NCI-H446 treated with DMSO at 0.1 percent for 48 hours (cell line): ENCODE data around the gene IQGAP1.
"Not testable (repeated sequence)": the region's sequence is repeated elsewhere in the genome, so short reads cannot be mapped to it uniquely, and the experiment has no call there.

Source experiments
- DNase-seq: peaks from one replicate; lab custom pipeline; 2025; lab: John Stamatoyannopoulos, UW

The IQGAP1 gene, protein sequence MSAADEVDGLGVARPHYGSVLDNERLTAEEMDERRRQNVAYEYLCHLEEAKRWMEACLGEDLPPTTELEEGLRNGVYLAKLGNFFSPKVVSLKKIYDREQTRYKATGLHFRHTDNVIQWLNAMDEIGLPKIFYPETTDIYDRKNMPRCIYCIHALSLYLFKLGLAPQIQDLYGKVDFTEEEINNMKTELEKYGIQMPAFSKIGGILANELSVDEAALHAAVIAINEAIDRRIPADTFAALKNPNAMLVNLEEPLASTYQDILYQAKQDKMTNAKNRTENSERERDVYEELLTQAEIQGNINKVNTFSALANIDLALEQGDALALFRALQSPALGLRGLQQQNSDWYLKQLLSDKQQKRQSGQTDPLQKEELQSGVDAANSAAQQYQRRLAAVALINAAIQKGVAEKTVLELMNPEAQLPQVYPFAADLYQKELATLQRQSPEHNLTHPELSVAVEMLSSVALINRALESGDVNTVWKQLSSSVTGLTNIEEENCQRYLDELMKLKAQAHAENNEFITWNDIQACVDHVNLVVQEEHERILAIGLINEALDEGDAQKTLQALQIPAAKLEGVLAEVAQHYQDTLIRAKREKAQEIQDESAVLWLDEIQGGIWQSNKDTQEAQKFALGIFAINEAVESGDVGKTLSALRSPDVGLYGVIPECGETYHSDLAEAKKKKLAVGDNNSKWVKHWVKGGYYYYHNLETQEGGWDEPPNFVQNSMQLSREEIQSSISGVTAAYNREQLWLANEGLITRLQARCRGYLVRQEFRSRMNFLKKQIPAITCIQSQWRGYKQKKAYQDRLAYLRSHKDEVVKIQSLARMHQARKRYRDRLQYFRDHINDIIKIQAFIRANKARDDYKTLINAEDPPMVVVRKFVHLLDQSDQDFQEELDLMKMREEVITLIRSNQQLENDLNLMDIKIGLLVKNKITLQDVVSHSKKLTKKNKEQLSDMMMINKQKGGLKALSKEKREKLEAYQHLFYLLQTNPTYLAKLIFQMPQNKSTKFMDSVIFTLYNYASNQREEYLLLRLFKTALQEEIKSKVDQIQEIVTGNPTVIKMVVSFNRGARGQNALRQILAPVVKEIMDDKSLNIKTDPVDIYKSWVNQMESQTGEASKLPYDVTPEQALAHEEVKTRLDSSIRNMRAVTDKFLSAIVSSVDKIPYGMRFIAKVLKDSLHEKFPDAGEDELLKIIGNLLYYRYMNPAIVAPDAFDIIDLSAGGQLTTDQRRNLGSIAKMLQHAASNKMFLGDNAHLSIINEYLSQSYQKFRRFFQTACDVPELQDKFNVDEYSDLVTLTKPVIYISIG (N-terminal part only)

DNA sequence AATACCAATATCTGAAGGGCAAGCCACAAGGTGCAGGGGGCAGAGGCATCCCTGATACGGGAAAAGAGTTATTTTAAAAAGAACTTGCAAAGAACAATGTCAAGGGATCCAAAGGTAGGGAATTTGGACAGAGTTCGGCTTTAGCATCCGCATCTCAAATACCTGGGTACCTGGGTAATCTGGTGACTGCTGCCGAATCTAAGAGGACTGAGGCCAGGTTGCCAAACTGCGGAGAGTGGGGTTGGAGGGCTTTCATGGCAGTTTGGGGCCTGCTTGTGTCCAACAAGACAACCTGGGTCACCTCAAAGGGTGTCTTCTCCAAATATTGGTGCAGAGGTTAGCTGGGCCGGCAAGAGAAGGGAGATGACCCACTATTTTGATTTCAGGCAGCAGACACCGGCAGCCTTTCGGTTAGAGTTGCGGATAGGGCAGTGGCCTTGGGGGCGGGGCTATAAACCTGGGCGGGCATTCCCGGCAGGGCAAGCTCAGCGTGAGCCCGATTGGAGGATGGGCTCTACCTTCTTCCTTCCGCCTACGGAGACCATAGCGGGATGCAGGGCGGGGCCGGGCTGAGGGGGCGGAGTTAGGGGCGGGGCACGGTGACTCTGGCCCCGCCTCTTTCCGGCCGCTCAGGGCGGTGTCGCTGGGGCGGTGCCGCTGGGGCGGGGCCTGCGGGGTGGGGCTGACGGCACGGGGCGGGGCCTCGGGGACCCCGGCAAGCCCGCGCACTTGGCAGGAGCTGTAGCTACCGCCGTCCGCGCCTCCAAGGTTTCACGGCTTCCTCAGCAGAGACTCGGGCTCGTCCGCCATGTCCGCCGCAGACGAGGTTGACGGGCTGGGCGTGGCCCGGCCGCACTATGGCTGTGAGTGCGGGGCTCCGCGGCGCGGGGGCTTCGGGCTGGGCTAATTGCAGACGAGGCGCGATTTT lies at the start of gene IQGAP1:
Gene IQGAP1, plus strand, starts transcription at position 709 of the 928 bp plus-strand sequence. Its CDS starts 100 bp downstream, at position 809.
- peak; percentile 97 for DNase-seq

DNA sequence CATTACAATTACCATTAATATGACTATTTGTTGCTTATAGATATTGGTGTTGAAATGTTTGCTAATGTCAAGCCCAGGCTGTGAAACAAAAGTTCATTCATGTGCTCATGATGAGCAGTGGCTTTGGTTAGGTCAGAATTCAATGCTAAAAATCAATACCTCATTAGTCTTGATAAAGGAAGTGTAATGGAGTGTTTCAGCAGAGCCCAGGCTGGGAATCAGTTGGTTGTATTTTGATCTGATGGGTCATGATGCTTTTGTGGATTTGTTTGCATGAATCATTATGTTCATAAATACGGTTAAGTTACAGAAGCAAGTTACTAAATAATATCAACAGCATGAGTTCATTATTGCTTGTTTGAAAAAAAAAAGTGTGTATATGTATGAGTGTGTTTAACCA lies 49.5 kb upstream of the IQGAP1 start:
- DNase-seq: no peak

- DNase-seq: no peak
These were observed 47.7 kb upstream of the IQGAP1 start for GRCh38 chr15:90340345-90340744.

- no peak for DNase-seq
These were observed 44.7 kb upstream of the IQGAP1 start for GRCh38 chr15:90343302-90343790.

GRCh38 chr15:90344662-90345061 lies 43.4 kb upstream of the IQGAP1 start:
- DNase-seq: no peak

DNA sequence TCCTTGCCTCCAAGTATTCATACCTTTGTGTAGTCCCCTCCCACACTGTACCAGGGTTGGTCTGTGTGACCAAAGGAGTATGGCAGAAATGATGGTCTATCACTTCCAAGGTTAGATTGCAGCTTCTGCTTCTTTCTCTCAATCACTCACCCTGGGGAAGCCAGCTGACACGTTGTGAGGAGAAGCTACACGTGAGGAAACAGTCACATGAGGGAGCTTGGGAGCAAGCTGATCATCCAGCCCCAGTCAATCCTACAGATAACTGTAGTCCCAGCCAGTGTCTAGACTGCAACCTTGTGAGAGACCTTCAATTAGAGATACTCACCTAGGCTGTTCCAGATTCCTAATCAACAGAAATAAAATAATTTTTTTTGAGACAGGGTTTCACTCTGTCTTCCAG lies 42.2 kb upstream of the IQGAP1 start:
- DNase-seq: no peak

DNA sequence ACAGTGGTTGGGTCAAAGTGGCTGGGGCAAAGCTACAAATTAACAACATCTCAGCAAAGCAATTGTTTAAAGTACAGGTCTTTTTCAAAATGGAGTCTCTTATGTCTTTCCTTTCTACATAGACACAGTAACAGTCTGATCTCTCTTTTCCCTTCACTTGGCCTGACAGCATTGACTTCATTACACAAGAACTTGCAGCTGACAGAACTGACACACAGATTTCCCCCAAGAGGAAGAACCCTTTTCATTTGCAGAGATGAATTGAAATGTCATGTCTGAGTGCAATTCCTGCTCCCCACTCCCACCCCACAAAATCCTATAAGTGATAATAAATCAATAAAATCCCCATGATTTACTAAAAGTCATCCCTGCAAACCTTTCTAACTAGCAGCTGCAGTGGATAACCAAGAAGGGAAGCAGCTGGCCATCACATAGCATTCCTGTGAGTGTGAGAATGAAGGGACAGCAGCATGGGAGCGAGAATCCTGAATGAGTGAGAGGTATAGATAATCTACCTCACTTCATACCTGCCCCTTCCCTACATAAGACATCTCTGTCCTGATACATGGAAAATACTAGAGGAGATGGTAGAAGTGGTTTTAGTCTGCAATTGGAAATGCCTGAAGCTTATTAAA lies 40.5 kb upstream of the IQGAP1 start:
- not testable (repeated sequence) for DNase-seq

DNA sequence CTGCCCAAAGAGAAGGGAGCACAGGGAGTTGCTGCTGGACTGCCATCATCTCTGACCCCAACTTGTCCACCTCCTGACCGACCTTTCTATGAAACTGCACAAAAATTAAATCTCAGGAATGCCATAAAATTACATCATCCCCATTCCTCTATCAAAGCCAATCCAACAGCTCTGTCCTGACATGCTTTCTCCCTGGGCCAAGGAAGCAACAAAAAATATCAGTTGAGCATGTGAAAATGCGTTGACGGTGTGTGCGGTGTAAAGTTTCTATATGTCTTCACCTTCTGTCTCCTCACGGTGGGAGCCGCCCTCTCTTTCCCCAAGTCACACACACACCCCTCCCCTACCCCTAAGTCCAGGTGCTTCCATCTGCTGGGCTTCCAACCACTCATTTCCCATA lies 39.6 kb upstream of the IQGAP1 start:
- DNase-seq: no peak

GRCh38 chr15:90349072-90349471 lies 39.0 kb upstream of the IQGAP1 start:
- DNase-seq: no peak

- no peak for DNase-seq
These were observed 38.2 kb upstream of the IQGAP1 start for GRCh38 chr15:90349821-90350220.

DNA sequence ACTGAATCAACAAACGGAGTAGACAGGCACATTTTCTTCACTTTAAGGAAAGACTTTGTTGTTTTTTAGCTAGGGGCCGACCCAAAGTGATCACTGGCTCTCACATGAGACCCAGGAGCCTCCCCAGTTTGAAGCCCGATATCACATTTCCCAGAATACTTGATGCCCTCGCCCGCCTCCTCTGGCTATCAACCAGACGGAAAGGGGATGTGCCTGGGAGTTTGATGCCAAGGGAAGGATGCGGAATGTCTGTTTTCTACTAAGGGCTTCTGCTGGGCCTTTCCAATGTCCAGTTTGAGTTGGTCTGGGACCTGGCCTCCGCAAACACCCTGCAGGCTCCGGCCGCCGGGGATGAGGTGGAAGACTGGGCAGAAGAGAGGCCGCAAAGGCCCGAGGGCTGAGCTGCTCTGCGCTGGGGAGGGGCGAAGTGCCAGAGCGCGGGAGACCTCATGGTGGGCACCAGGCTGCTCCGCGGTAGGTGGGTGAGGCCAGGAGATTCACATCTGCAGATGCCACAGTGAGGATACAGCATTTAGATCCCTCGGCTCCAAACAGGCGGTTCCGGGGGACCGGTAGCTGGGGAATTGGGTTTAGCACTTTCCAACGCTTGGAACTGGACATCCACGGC lies 36.4 kb upstream of the IQGAP1 start:
- DNase-seq: no peak

GRCh38 chr15:90352107-90352893 lies 35.7 kb upstream of the IQGAP1 start, which contains the start of gene ZNF774:
ZNF774 (plus strand) TSS chr15:90352284; CDS start chr15:90354661, 2,377 bp downstream.
- DNase-seq: peak; percentile 87

DNA sequence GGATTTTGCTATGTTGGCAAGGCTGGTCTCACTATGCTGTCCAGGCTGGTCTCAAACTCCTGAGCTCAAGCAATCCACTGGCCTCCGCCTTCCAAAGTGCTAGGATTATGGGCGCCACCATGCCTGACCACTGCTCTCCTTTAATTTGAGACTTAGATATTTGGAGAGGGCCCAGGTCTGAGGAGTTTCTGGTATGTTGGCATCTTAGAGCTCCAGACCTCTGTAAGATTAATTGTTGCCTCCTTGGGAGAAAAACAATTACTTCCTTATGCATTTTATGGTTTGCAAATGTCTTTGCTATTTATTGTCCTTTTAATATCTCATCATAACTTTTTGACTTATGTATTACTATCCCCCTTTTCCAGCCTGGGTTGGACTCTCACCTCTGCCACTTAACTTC lies 33.1 kb upstream of the IQGAP1 start:
- no peak for DNase-seq

GRCh38 chr15:90358124-90359033 lies 29.7 kb upstream of the IQGAP1 start:
- no peak for DNase-seq

- DNase-seq: no peak
These were observed 27.3 kb upstream of the IQGAP1 start for GRCh38 chr15:90360746-90361145.

- DNase-seq: no peak
These were observed 25.2 kb upstream of the IQGAP1 start for GRCh38 chr15:90362936-90363212.

- DNase-seq: no peak
These were observed 23.8 kb upstream of the IQGAP1 start for GRCh38 chr15:90364251-90364650.

- no peak for DNase-seq
These were observed 22.5 kb upstream of the IQGAP1 start for GRCh38 chr15:90365414-90366055.
